Tibial artery (tissue), 4 donors: ENCODE measurements around the gene LRCOL1.

Experiments
- DNase-seq, 2 donors: peaks; one replicate each; pipeline ENCODE4 v3.0.0-alpha.2; 2019
- H3K27ac ChIP-seq, 2 donors: fragments of 200-600 bp; sonication (generic) in 1 of 2; 1 replicate in 1 of 2; 2 replicates in 1 of 2; pipeline ENCODE4 v1.5.1; 2018 to 2019; ENCODE audit warnings: mild to moderate bottlenecking in 1 of 2
- H3K27me3 ChIP-seq, 2 donors: fragments of 200-600 bp; sonication (generic) in 1 of 2; one replicate each; pipeline versions ENCODE4 v1.5.1 to v1.6.0; 2016 to 2019
- H3K36me3 ChIP-seq, 3 donors: fragments of 200-600 bp; sonication (generic) in 2 of 3; one replicate each; pipeline ENCODE4 v1.5.1; 2016 to 2019; ENCODE audit warnings: mild to moderate bottlenecking in 2 of 3
- H3K4me1 ChIP-seq, 4 donors: fragments of 200-600 bp; sonication (generic) in 2 of 4; 1 replicate in 3 of 4; 2 replicates in 1 of 4; pipeline ENCODE4 v1.5.1; 2016 to 2019
- H3K4me3 ChIP-seq, 2 donors: fragments of 200-600 bp; sonication (generic) in 1 of 2; 1 replicate in 1 of 2; 2 replicates in 1 of 2; pipeline ENCODE4 v1.5.1; 2018 to 2019; ENCODE audit warnings: mild to moderate bottlenecking in 2 of 2
- H3K9me3 ChIP-seq, 3 donors: fragments of 200-600 bp; sonication (generic) in 1 of 3; one replicate each; pipeline ENCODE4 v1.5.1; 2016 to 2019
- intact Hi-C: fragments of 100-400 bp; cut with DNase I; formaldehyde crosslinking; loops from one replicate; pipeline ENCODE4 v1.15.0; 2023; ENCODE audit warnings: low total_unique reads
- TF ChIP-seq, protein P1 (sequence below), 2 experiments: fragments of 200-600 bp in 1 of 2; fragments of 450-650 bp in 1 of 2; IDR thresholded peaks; one replicate each; pipeline ENCODE4 v1.5.1; 2017 to 2019; ENCODE audit warnings: antibody characterized with exemption in 2 of 2, mild to moderate bottlenecking in 1 of 2, moderate library complexity in 1 of 2

The LRCOL1 gene

DNA sequence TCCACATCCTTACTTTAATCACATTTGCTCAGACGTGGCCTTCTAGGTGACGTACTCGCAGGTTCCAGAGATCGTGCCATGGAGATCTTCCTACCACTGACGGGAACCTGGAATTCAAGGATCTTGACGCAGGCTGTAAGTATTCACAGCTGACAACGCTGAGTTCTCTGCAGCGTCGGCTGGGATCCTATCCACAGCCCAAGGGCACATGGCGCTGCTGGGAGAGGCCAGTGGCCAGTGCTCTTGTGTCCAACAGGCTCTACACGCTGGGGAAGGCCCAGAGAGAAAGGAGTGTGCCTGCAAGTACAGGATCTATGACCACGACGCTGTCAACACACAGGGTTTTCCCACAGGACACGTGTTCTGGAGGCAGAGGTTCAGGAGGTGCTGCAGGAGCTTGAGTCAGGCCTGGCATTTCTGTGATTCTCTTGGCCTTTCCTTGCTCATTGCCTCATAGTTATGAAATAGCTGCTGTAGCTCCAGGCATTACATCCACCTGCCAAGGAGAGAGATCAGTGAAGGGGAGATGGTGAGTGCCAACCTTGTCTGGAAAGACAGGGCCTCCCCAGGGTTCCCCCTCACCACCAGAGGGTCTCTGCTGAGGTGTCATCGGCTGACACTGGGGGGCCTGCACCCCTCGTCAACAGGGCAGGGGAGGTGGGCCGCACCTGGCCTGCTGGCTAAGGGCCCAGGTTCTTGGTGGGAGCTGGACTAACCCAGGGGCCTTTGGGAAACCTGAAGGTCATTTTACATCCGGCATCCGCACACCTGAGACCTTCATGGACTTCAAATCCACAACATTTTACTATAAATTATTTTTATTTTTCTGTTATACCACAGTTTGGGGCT is 21.3 kb downstream of the LRCOL1 start:
- peaks cover 0 to 17% of the 10 kb centered on the region in 2 donors for H3K27me3 ChIP-seq
- H3K27ac ChIP-seq = no peak overlapping the region
- H3K4me3 ChIP-seq = no peak overlapping the region
- H3K4me1 ChIP-seq = peaks cover 0 to 8% (median 3%) of the 10 kb centered on the region in 4 donors
- TF ChIP-seq, protein P1, sequence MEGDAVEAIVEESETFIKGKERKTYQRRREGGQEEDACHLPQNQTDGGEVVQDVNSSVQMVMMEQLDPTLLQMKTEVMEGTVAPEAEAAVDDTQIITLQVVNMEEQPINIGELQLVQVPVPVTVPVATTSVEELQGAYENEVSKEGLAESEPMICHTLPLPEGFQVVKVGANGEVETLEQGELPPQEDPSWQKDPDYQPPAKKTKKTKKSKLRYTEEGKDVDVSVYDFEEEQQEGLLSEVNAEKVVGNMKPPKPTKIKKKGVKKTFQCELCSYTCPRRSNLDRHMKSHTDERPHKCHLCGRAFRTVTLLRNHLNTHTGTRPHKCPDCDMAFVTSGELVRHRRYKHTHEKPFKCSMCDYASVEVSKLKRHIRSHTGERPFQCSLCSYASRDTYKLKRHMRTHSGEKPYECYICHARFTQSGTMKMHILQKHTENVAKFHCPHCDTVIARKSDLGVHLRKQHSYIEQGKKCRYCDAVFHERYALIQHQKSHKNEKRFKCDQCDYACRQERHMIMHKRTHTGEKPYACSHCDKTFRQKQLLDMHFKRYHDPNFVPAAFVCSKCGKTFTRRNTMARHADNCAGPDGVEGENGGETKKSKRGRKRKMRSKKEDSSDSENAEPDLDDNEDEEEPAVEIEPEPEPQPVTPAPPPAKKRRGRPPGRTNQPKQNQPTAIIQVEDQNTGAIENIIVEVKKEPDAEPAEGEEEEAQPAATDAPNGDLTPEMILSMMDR (IDR thresholded peaks at IDR 0.05) = no peak
- H3K36me3 ChIP-seq = peaks cover 0 to 9% (median 0%) of the 10 kb centered on the region in 3 donors
- no peak for DNase-seq
- H3K9me3 ChIP-seq = no peaks in the 10 kb centered on the region
- intact Hi-C loops = no loop called here

GRCh38 chr12:132588319-132588718 is 22.1 kb downstream of the LRCOL1 start:
- TF ChIP-seq, protein P1 (IDR thresholded peaks at IDR 0.05) = no peak

DNA sequence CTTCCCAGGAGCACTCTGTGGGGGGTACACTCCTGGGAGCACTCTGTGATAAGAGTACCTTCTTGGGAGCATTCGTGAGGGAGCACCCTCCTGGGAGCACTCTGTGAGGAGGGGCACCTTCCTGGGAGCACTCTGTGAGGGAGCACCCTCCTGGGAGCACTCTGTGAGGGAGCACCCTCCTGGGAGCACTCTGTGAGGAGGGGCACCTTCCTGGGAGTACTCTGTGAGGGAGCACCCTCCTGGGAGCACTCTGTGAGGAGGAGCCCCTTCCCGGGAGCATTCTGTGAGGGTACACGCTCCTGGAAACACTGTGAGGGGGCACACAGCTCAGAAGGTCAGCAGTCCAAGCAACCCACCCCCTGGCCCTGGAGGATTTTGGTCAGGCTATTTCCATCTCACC is 22.6 kb downstream of the LRCOL1 start:
- no peaks in the 10 kb centered on the region for H3K4me1 ChIP-seq
- H3K27me3 ChIP-seq = peaks cover 0 to 7% of the 10 kb centered on the region in 2 donors
- no peak for DNase-seq
- intact Hi-C loops = no loop called here
- TF ChIP-seq, protein P1 (IDR thresholded peaks at IDR 0.05) = no peak
- no peak overlapping the region for H3K4me3 ChIP-seq
- peaks cover 0 to 18% (median 3%) of the 10 kb centered on the region in 3 donors for H3K36me3 ChIP-seq
- no peaks in the 10 kb centered on the region for H3K9me3 ChIP-seq
- H3K27ac ChIP-seq = no peak overlapping the region

More at GRCh38 chr12:132588319-132588718, 22.1 kb downstream of the LRCOL1 start:
- no peaks in the 10 kb centered on the region for H3K9me3 ChIP-seq
- intact Hi-C loops = no loop called here
- no peak overlapping the region for H3K27ac ChIP-seq
- peaks cover 0 to 13% of the 10 kb centered on the region in 2 donors for H3K27me3 ChIP-seq
- peaks cover 0 to under 1% (median 0%) of the 10 kb centered on the region in 4 donors for H3K4me1 ChIP-seq
- peaks cover 0 to 14% (median 0%) of the 10 kb centered on the region in 3 donors for H3K36me3 ChIP-seq
- H3K4me3 ChIP-seq = no peak overlapping the region
- no peak for DNase-seq

DNA sequence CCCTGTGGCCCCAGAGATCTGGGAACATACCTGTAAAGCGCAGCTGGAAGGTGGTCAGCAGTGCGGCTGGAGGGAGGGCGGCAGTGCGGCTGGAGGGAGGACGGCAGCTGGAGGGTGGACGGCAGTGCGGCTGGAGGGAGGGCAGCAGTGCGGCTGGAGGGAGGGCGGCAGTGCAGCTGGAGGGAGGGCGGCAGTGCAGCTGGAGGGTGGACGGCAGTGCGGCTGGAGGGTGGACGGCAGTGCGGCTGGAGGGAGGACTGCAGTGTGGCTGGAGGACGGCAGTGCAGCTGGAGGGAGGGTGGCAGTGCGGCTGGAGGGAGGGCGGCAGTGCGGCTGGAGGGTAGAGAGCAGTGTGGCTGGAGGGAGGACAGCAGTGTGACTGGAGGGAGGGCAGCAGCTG is 23.5 kb downstream of the LRCOL1 start:
- intact Hi-C loops = no loop called here
- no peak for DNase-seq
- H3K9me3 ChIP-seq = no peaks in the 10 kb centered on the region
- H3K36me3 ChIP-seq = peaks cover 0 to 27% (median 8%) of the 10 kb centered on the region in 3 donors
- no peak overlapping the region for H3K4me3 ChIP-seq
- TF ChIP-seq, protein P1 (IDR thresholded peaks at IDR 0.05) = no peak
- no peaks in the 10 kb centered on the region for H3K27me3 ChIP-seq
- no peak overlapping the region for H3K27ac ChIP-seq
- H3K4me1 ChIP-seq = no peaks in the 10 kb centered on the region

- DNase-seq = no peak
- Histone ChIP-seq H3K4me1 (no peaks in the 10 kb centered on the region), H3K27ac (no peak overlapping the region), H3K27me3 (no peaks in the 10 kb centered on the region), H3K36me3 (peaks cover 0 to 44% (median 21%) of the 10 kb centered on the region in 3 donors), H3K4me3 (no peak overlapping the region), H3K9me3 (no peaks in the 10 kb centered on the region)
- TF ChIP-seq, protein P1 (IDR thresholded peaks at IDR 0.05) = no peak
- intact Hi-C loops = no loop called here
These were observed 25.2 kb downstream of the LRCOL1 start for GRCh38 chr12:132585177-132585576.
